GM12865 (cell line): ENCODE results near the gene BORCS5.
A peak's percentile ranks its signal among the peaks of the same experiment; 100 is the strongest.

ENCODE experiments used
- DNase-seq: peaks from one replicate; pipeline ENCODE4 v3.0.0; 2010; ENCODE audit warnings: low read depth
- H3K4me3 ChIP-seq: 2 replicates; pipeline ENCODE4 v1.5.1; 2011; ENCODE audit warnings: mild to moderate bottlenecking, low read depth, low read length, control low read depth
- TF ChIP-seq, protein P1 (sequence below): IDR thresholded peaks from 2 replicates; pipeline ENCODE4 v1.5.1; 2011; ENCODE audit warnings: low read length, control low read depth, low read depth, inconsistent platforms; ENCODE audit not compliant: insufficient read depth; ENCODE audit errors: missing control alignments

The BORCS5 gene

GRCh38 chr12:12508612-12509011, 151.7 kb downstream of the BORCS5 start:
- no peak overlapping the region for H3K4me3 ChIP-seq
- TF ChIP-seq, protein P1, sequence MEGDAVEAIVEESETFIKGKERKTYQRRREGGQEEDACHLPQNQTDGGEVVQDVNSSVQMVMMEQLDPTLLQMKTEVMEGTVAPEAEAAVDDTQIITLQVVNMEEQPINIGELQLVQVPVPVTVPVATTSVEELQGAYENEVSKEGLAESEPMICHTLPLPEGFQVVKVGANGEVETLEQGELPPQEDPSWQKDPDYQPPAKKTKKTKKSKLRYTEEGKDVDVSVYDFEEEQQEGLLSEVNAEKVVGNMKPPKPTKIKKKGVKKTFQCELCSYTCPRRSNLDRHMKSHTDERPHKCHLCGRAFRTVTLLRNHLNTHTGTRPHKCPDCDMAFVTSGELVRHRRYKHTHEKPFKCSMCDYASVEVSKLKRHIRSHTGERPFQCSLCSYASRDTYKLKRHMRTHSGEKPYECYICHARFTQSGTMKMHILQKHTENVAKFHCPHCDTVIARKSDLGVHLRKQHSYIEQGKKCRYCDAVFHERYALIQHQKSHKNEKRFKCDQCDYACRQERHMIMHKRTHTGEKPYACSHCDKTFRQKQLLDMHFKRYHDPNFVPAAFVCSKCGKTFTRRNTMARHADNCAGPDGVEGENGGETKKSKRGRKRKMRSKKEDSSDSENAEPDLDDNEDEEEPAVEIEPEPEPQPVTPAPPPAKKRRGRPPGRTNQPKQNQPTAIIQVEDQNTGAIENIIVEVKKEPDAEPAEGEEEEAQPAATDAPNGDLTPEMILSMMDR: no peak
- DNase-seq: no peak

DNA sequence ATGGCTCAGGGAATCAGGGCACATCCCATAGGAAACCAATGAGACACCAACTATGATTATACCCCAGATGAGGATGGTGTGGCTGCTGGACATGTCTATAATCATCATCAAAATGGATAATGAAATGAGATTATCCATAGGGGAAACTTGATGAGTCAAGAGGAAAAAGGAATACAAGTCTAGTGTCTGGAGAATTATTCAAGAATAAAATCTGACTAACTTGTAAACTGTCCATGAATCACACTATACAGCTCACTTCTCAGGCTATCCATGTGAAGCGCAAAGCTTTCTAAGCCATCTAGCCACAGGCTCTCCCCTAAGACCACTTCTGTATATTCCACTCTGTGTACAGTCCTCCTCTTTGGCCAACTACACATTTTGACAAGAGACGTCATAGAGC, 153.3 kb downstream of the BORCS5 start:
- no peak for DNase-seq
- TF ChIP-seq, protein P1: no peak
- no peak overlapping the region for H3K4me3 ChIP-seq

DNA sequence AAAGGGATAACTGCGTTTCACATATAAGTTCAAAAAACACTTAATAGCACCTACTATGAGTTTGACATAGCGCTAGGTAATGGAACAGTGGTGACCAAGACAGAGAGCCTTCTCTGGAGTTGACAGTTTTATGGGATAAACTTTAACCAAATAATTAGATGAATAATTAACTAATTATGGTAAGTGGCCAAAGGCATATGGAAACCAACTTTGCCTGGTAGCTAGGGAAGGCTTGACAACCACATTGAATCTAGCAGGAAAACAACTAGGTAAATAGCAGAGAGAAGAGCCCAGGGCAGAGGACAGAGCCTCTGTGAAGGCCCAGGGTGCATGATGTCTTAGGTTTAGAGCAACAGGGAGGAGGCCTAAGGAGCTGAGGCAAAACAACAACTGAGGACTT, 153.7 kb downstream of the BORCS5 start:
- H3K4me3 ChIP-seq: no peak overlapping the region
- TF ChIP-seq, protein P1: no peak
- DNase-seq: no peak

GRCh38 chr12:12511021-12511783, 154.3 kb downstream of the BORCS5 start:
- TF ChIP-seq, protein P1: no peak
- DNase-seq: no peak
- no peak overlapping the region for H3K4me3 ChIP-seq

- H3K4me3 ChIP-seq: no peak overlapping the region
- DNase-seq: peak; percentile 11
Measured at GRCh38 chr12:12511895-12512711, 155.2 kb downstream of the BORCS5 start.

DNA sequence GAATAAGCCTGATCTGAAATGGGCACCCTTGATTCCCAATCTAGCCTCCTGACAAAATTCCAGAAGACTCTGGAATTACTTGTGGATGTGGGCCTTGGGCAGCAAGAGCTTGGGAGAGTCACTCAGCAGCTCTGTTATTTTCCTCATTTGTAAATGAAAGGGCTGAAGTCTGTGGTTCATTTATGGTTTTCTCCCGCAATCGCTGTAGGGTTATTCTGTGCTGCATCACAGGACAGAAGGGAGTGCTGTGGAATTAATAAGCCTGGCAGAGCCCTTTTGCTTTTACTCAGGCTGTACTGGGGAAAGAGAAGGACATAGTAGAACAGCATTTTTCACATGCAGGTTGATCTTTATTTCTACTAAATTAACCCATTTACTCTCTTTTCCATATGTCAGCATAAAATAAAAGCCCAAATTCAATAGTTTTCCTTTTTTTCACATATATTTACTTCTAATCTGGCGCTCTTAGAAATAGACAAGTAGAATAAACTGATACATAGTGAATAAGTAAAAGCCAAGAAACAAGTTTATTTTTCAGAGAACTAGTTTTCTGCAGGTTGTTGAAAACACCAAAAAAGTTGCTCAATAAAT, 156.6 kb downstream of the BORCS5 start:
- DNase-seq: no peak
- TF ChIP-seq, protein P1: no peak
- no peak overlapping the region for H3K4me3 ChIP-seq

More at GRCh38 chr12:12511895-12512711, 155.2 kb downstream of the BORCS5 start:
- TF ChIP-seq, protein P1: no peak
